GM12874 (cell line): ENCODE results near the gene NTN3.

Source experiments
- TF ChIP-seq, protein P1 (sequence below): IDR thresholded peaks from 2 replicates; pipeline ENCODE4 v1.5.1; 2011; ENCODE audit warnings: low read depth, mild to moderate bottlenecking, control low read depth, low read length, moderate library complexity; ENCODE audit not compliant: insufficient read depth

NTN3 gene

DNA sequence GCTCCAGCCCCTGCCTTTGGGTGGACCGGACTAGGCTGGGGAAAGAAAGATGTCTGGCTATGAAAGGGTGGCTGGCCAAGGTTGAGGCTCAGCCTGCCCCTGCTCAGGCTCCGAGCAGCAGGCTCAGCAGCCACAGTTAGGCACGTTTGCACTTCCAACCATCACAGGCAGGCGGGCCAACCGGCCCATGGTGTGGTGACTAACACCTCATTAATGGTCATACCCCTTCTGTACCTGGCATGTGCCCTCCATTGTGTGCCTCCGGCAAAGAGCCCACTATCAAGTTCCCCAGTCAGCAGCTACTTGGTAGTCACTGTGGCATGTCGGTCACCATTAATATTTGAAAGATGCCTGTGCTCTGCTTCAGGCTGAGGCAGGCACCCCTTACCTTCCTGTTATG lies 10.6 kb downstream of the NTN3 start:
- TF ChIP-seq, protein P1, sequence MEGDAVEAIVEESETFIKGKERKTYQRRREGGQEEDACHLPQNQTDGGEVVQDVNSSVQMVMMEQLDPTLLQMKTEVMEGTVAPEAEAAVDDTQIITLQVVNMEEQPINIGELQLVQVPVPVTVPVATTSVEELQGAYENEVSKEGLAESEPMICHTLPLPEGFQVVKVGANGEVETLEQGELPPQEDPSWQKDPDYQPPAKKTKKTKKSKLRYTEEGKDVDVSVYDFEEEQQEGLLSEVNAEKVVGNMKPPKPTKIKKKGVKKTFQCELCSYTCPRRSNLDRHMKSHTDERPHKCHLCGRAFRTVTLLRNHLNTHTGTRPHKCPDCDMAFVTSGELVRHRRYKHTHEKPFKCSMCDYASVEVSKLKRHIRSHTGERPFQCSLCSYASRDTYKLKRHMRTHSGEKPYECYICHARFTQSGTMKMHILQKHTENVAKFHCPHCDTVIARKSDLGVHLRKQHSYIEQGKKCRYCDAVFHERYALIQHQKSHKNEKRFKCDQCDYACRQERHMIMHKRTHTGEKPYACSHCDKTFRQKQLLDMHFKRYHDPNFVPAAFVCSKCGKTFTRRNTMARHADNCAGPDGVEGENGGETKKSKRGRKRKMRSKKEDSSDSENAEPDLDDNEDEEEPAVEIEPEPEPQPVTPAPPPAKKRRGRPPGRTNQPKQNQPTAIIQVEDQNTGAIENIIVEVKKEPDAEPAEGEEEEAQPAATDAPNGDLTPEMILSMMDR = no peak

DNA sequence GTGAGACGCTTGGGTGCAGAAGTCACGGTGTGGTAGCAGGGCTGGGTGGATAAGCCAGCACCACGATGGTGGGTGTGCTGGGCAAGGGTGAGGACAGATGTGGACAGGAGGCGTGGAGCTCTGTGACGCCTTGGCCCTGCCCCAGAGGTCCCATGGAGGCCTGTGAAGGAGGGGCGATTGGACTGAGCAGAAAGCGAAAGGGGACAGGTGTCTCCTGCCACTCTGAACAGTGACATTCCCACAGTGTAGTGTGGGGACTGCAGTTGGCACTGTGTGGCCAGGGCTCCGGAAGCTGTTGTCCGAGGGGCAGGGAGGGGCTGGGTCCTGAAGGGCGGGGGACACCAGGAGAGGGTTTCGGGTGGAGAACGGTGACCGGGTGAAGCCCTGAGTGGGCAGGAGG lies 11.2 kb downstream of the NTN3 start:
- TF ChIP-seq, protein P1 = no peak

DNA sequence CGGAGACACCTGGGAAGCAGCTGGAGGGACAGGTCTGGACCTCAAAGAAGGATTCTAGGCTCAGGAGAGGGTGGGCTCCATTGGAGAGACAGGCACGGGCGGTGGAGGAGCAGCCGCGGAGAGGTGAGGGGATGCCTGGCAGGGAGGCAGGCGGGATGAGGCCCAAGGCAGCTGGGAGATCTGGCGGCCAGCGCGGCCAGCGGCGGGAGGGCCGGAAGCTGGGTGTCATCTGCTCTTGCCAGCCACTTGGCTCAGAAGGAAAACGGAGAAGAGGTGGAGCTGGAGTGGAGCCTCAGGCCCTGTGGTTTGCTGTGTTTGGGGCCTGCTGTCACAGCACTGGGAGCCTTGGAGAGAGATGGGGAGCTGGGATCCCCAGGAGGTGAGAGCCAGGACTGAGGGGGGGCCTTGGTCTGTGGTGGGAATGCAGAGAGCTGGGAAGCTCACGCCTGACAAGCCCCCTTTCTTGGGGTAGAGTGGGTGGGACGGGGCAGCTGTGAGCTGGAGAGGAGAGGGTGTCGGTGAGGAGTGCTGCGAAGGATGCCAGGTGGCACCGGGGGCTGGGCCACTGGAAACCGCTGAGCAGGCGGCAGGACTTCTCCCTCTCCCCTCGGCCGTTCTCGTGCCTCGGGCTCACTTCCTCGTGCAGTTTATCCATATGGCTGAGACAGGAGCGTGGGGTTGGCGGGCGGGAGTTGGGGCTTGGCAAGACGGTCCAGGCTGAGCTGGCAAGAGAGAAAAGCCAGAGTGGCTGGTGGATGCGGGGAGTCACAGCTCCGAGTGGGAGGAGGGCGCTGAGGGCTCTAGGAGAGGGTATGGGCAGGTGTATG lies 11.8 kb downstream of the NTN3 start:
- TF ChIP-seq, protein P1 = no peak

DNA sequence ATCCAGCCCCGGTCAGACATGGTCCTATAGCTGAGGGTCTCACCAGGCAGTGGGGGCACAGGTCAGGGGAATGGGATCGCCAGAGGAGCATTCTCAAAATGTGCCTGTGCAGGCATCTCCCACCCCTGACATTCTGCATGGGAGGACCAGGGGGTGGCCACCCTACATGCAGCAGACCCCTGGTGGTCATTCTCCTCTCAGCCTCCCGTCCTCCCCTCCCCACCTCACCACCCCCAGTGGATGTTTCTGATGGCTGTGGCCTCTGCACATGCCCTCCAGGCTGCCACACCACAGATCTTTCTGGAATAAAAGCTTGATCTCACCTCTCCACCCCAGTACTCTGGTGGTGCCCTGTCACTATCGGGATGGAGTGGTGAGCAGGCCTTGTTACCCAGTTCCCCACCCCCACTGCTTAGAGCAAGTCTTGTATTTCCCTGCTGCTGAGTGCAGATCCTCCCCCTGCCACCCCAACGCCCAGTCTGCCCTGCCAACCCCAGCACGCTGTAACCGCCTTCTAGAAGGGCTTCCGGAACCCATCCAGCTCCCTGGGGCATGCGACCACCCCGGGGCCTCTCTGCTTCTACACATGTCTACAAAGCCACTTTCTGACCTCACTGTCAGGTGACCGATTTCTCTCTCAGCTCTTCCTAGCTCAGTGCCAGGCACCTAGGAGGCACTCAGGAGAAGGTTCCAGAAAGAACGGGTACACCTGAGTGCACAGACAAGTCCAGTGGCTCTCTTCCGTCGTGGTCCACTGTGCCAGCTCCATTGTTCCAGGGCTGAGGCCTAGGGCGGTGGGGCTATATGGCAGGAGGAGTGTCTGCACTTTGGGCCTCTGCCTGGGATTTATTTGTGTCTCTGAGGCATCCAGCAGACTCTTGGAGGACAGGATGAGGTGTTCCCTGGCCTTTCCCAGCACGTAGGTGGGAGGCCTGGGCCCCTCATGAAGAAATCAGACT lies 13.1 kb downstream of the NTN3 start:
- TF ChIP-seq, protein P1 = no peak

DNA sequence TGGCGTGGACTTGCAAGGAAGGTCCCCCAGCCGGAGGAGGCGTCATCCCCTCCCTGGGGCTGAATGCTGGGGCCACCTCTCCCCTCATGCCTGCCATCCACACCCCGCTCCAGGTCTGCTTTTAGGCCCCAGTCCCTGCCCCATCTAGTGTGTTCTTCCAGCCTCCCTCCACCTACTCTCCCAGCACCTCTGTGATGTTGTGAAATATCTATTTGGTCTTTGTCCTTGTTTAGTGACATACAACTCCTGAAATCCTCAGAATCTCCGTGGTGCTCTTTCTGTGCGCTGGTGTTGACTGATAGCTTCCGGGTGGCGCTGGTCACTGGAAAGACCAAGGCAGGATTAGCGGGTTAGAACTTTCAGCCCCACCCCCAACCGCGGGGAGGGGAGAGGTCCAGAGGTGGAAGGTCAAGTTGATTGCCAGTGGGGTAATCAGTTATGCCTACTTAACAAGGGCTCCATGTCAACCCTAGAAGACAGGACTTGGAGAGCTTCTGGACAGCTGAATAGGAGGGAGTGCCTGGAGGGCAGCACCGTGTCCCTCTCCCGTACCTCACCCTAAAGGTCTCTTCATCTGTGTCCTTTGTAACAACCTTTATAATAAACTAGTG lies 13.9 kb downstream of the NTN3 start:
- TF ChIP-seq, protein P1 = no peak

DNA sequence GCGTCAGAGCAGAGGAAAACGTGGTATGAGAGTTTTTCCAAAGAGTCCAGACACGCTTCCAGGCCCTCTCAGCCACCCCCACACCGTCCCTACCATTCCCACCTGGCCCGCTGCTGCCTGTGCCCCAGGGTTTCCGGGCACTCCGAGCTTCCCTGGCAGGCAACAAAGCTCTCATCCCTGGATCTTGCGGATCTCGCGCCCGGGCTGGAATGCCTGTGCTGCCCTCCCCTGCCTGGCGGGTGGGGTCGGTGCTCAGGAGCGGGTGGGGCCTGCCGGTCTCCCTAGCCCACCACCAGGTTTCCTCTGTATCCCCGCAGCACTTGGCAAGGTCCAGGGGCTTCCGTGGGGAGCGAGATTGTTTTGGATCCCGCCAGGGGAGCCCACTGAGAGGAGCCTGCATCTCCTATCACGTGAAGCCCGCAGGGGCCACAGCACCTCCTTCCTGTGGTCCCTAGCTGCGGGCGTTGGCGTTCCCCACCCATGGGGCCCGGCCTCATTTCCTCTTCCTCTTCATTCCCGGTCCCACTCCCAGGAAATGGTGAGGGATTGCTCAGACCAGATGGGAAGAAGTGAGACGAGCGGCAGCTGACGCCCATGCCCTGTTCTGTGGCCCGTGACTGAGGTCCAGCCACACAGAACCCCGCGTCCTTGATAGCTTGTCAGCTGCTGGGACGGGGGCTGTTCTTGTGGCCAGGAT lies 14.9 kb downstream of the NTN3 start:
- TF ChIP-seq, protein P1 = no peak
